Erythroblast (primary cell): ENCODE results near the gene RNF8.

ENCODE experiments used
- GATA1 ChIP-seq: IDR thresholded peaks from 2 replicates; pipeline ENCODE4 v1.6.1; 2011; ENCODE audit warnings: low read depth, mild to moderate bottlenecking, control low read depth, low read length, moderate library complexity
- POLR2A ChIP-seq: IDR thresholded peaks from 2 replicates; pipeline ENCODE4 v1.6.1; 2011; ENCODE audit warnings: mild to moderate bottlenecking, low read length

DNA sequence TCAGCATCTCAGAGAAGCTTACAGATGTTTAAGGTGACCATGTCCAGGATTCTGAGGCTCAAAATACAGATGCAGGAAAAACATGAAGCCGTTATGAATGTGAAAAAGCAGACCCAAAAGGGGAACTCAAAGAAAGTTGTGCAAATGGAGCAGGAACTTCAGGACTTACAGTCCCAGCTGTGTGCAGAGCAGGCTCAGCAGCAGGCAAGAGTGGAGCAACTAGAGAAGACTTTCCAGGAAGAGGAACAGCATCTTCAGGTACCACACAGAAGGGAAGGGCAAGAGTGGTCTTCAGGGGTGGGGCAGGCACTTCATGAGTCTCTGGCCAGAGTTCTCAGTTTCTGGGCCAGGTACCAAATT lies 15.2 kb downstream of the RNF8 start:
- TF ChIP-seq POLR2A = no peak
- no peak for TF ChIP-seq GATA1
